Right ventricle myocardium inferior (tissue), 1 donor: ENCODE data around the gene SRGAP3. TPM values are rescaled to one million over a fixed set of nuclear protein-coding genes. Genes with fewer than 3 reads are reported as not detected.
"Not testable (repeated sequence)": the region's sequence is repeated elsewhere in the genome, so short reads cannot be mapped to it uniquely, and the experiment has no call there.

Source experiments
- ATAC-seq: fragments of 200-7000 bp; cut with Tn5 transposase; one replicate; pipeline ENCODE4 v1.9.1; 2020; ENCODE audit warnings: mild to moderate bottlenecking, moderate library complexity
- DNase-seq: peaks from one replicate; pipeline ENCODE4 v3.0.0; 2021; ENCODE audit errors: missing footprints
- intact Hi-C: fragments of 100-400 bp; cut with DNase I; formaldehyde crosslinking; loops from one replicate; pipeline ENCODE4 v1.11.0; 2022
- total RNA-seq: library from RNA; stranded (reverse); fragmentation: NEBNext Ultra II Directional; extraction: Animal tissue kit (Norgen Biotek cat#: 25700); gene quantifications from one replicate; pipeline ENCODE4 v1.2.1, GENCODE V29; 2021
- donor health status: DM: no; HTN: yes; CAD: no; lungs with severe emphysema.

SRGAP3 gene
- total RNA-seq, 1 donor from 2014 or later, result 6.1 TPM

GRCh38 chr3:9085428-9085827 is 164.0 kb downstream of the SRGAP3 start:
- DNase-seq, intact Hi-C loops, ATAC-seq: not testable (repeated sequence)

- intact Hi-C loops, result no loop called here
- DNase-seq, result no peak
- ATAC-seq, result no peak
Observed at GRCh38 chr3:9081184-9081818, 168.1 kb downstream of the SRGAP3 start.

GRCh38 chr3:9080163-9080562 is 169.3 kb downstream of the SRGAP3 start:
- intact Hi-C loops, result no loop called here
- ATAC-seq (no peak), DNase-seq (no peak)

- intact Hi-C loops, result no loop called here
- ATAC-seq (no peak), DNase-seq (no peak)
Observed at GRCh38 chr3:9079676-9080075, 169.8 kb downstream of the SRGAP3 start.

GRCh38 chr3:9078561-9079240 is 170.7 kb downstream of the SRGAP3 start:
- DNase-seq (no peak), ATAC-seq (no peak)
- intact Hi-C loops, result no loop called here

GRCh38 chr3:9077029-9077428 is 172.4 kb downstream of the SRGAP3 start:
- DNase-seq, result no peak

GRCh38 chr3:9075762-9076161 is 173.7 kb downstream of the SRGAP3 start:
- intact Hi-C loops, result no loop called here

More at GRCh38 chr3:9077029-9077428, 172.4 kb downstream of the SRGAP3 start:
- no peak for ATAC-seq
- intact Hi-C loops, result no loop called here

GRCh38 chr3:9074079-9074478 is 175.4 kb downstream of the SRGAP3 start:
- intact Hi-C loops, result loop anchor here (5.0 kb wide), 1 partner anchor 178 kb away; no protein-coding TSS in a partner anchor

More at GRCh38 chr3:9075762-9076161, 173.7 kb downstream of the SRGAP3 start:
- ATAC-seq (no peak), DNase-seq (no peak)

GRCh38 chr3:9072667-9073009 is 176.8 kb downstream of the SRGAP3 start:
- no peak for DNase-seq
- peak; percentile 74 for ATAC-seq
- intact Hi-C loops, result loop anchor here (5.0 kb wide), 1 partner anchor 180 kb away; no protein-coding TSS in a partner anchor

More at GRCh38 chr3:9074079-9074478, 175.4 kb downstream of the SRGAP3 start:
- DNase-seq (no peak), ATAC-seq (no peak)

- intact Hi-C loops, result loop anchor here (5.0 kb wide), 1 partner anchor 180 kb away; no protein-coding TSS in a partner anchor
- ATAC-seq (peak; percentile 15), DNase-seq (no peak)
Observed at GRCh38 chr3:9071936-9072666, 177.3 kb downstream of the SRGAP3 start.

GRCh38 chr3:9070961-9071360 is 178.5 kb downstream of the SRGAP3 start:
- DNase-seq, result no peak
- intact Hi-C loops, result loop anchor here (5.0 kb wide), 1 partner anchor 181 kb away; no protein-coding TSS in a partner anchor
- ATAC-seq, result no peak

- DNase-seq (no peak), ATAC-seq (no peak)
- intact Hi-C loops, result loop anchor here (2.0 to 5.0 kb wide), 3 partner anchors 99 to 232 kb away; no protein-coding TSS in a partner anchor
Observed at GRCh38 chr3:9069971-9070370, 179.5 kb downstream of the SRGAP3 start.

GRCh38 chr3:9068051-9068450 is 181.4 kb downstream of the SRGAP3 start:
- ATAC-seq, result no peak

GRCh38 chr3:9067352-9067975 is 182.0 kb downstream of the SRGAP3 start:
- peak; percentile 85 for ATAC-seq
- intact Hi-C loops, result loop anchor here (1.0 to 5.0 kb wide), 2 partner anchors 80 to 235 kb away; no protein-coding TSS in a partner anchor
- no peak for DNase-seq

More at GRCh38 chr3:9068051-9068450, 181.4 kb downstream of the SRGAP3 start:
- DNase-seq, result no peak
- intact Hi-C loops, result loop anchor here (2.0 to 5.0 kb wide), 2 partner anchors 97 to 234 kb away; no protein-coding TSS in a partner anchor

- ATAC-seq (no peak), DNase-seq (no peak)
- intact Hi-C loops, result loop anchor here (1.0 to 5.0 kb wide), 2 partner anchors 79 to 236 kb away; no protein-coding TSS in a partner anchor
Observed at GRCh38 chr3:9066775-9067174, 182.7 kb downstream of the SRGAP3 start.

- ATAC-seq, result no peak
Observed at GRCh38 chr3:9066141-9066540, 183.3 kb downstream of the SRGAP3 start.

GRCh38 chr3:9064850-9065249 is 184.6 kb downstream of the SRGAP3 start:
- intact Hi-C loops, result loop anchor here (5.0 kb wide), 1 partner anchor 237 kb away; no protein-coding TSS in a partner anchor
- no peak for ATAC-seq
- no peak for DNase-seq

More at GRCh38 chr3:9066141-9066540, 183.3 kb downstream of the SRGAP3 start:
- DNase-seq, result no peak
- intact Hi-C loops, result loop anchor here (5.0 kb wide), 1 partner anchor 236 kb away; no protein-coding TSS in a partner anchor

GRCh38 chr3:9064251-9064650 is 185.2 kb downstream of the SRGAP3 start:
- DNase-seq, result no peak
- no peak for ATAC-seq
- intact Hi-C loops, result no loop called here
